ENCODE measurements around the gene EPS8L3. TPM values are rescaled to one million over a fixed set of nuclear protein-coding genes. Genes with fewer than 3 reads are reported as not detected.
"Not testable (repeated sequence)": the region's sequence is repeated elsewhere in the genome, so short reads cannot be mapped to it uniquely, and the experiment has no call there.

The EPS8L3 gene
- polyA plus RNA-seq, 3 donors = 0.38 to 1.6 (median 1.4) TPM

- DNase-seq = no peak
Observed at GRCh38 chr1:109712321-109712864, 51.3 kb downstream of the EPS8L3 start.

GRCh38 chr1:109711593-109712320 lies 52.0 kb downstream of the EPS8L3 start, which contains the start of gene GSTM5:
Gene GSTM5, plus strand, starts transcription at chr1:109712251. Its CDS starts 62 bp downstream, at chr1:109712313.
- not testable (repeated sequence) for DNase-seq

GRCh38 chr1:109709822-109710221 lies 53.9 kb downstream of the EPS8L3 start:
- not testable (repeated sequence) for DNase-seq

GRCh38 chr1:109708949-109709348 lies 54.8 kb downstream of the EPS8L3 start:
- DNase-seq = not testable (repeated sequence)

GRCh38 chr1:109705411-109705810 lies 58.3 kb downstream of the EPS8L3 start:
- no peak for DNase-seq

- DNase-seq = no peak
Observed at GRCh38 chr1:109704173-109704572, 59.5 kb downstream of the EPS8L3 start.

- not testable (repeated sequence) for DNase-seq
Observed at GRCh38 chr1:109702940-109703339, 60.8 kb downstream of the EPS8L3 start.

Other genes with a start within 250 kb of the EPS8L3 start
- gene GPR61, start 224.1 kb downstream of the EPS8L3 start, polyA plus RNA-seq (ENCODE audit: insufficient read length in 3 of 3) = 1 to 10 TPM in 1 of 3 donors, under 1 TPM in 2; 0.18 to 1.4 (median 0.75) TPM
- 10 to 100 TPM; 10.9 to 11.7 (median 11.4) TPM for gene GNAI3, start 215.3 kb downstream of the EPS8L3 start, polyA plus RNA-seq (ENCODE audit: insufficient read length in 3 of 3)
- gene GNAT2, start 144.3 kb downstream of the EPS8L3 start, polyA plus RNA-seq (ENCODE audit: insufficient read length in 3 of 3) = under 1 TPM in 1 of 3 donors, not detected in 2; 0.20 TPM
- 10 to 100 TPM; 51.2 to 63.8 (median 53.6) TPM for gene AMPD2, start 144.1 kb downstream of the EPS8L3 start, polyA plus RNA-seq (ENCODE audit: insufficient read length in 3 of 3)
- 10 to 100 TPM; 57.9 to 60.4 (median 59.3) TPM for gene GSTM4, start 107.8 kb downstream of the EPS8L3 start, polyA plus RNA-seq (ENCODE audit: insufficient read length in 3 of 3)
- gene GSTM2, start 95.9 kb downstream of the EPS8L3 start, polyA plus RNA-seq (ENCODE audit: insufficient read length in 3 of 3) = 100 to 1,000 TPM; 195 to 277 (median 231) TPM
- 100 to 1,000 TPM in 2 of 3 donors, 1 to 10 TPM in 1; 2.3 to 121 (median 105) TPM for gene GSTM1, start 76.1 kb downstream of the EPS8L3 start, polyA plus RNA-seq (ENCODE audit: insufficient read length in 3 of 3)
- 10 to 100 TPM; 36.5 to 72.6 (median 71.1) TPM for gene GSTM5, start 51.7 kb downstream of the EPS8L3 start, polyA plus RNA-seq (ENCODE audit: insufficient read length in 3 of 3)
- 100 to 1,000 TPM; 160 to 233 (median 205) TPM for gene GSTM3, start 22.9 kb downstream of the EPS8L3 start, polyA plus RNA-seq (ENCODE audit: insufficient read length in 3 of 3)
- 1 to 10 TPM; 6.9 to 9.4 (median 8.1) TPM for gene CSF1, start 146.9 kb upstream of the EPS8L3 start, polyA plus RNA-seq (ENCODE audit: insufficient read length in 3 of 3)
- gene AHCYL1, start 220.8 kb upstream of the EPS8L3 start, polyA plus RNA-seq (ENCODE audit: insufficient read length in 3 of 3) = 100 to 1,000 TPM; 103 to 119 (median 108) TPM